ENCODE results near the gene PRR7.

DNA sequence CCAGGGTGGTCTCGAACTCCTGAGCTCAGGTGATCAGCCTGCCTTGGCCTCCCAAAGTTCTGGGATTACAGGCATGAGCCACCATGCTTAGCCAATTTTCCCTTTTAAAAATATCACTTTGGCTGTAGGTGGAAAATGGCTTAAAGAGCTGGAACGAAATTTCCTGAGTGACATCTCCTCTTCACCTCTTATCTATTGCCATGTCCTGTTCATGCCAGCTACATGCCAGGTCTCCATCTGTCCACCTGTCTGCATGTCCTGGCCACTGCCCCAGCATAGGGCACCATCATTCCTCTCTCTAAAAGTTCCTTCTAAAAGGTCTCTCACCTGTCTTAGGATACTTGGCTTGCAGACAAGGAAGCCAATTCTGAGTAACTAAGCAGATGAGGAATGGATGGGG is 22.9 kb upstream of the PRR7 start:
- TF ChIP-seq YY1 (tag by site-specific recombination; IDR thresholded peaks at IDR 0.05) (no peak), MZF1 (tag by site-specific recombination; IDR thresholded peaks at IDR 0.05; ENCODE audit: borderline replicate concordance) (no peak)
